GM20431 (cell line): Measurements from ENCODE around the gene COBL.

Experiments
- in situ Hi-C: fragments of 300-500 bp; cut with MseI, MboI; formaldehyde crosslinking; loops from one replicate; pipeline ENCODE4 v1.15.0; 2020; ENCODE audit warnings: low sequenced_read_pairs; ENCODE audit not compliant: unreplicated experiment

Gene COBL

DNA sequence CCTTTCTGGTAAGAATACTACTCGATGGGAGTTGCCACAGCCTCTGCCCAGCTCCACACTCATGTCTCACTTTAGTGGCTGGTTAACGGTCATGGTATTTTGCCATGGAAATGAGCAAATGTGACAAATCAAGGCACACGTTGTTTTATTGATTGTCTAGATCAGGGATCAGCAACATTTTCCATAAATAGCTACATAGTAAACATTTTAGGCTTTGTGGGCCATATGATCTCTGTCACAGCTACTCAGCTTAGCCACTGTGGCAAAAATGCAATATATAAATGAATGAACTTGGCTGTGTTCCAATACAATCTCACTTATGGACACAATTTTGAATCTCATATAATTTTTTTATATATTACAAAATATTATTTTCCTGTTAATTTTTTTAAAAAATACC, 76.9 kb downstream of the COBL start:
- in situ Hi-C loops, result no loop called here

DNA sequence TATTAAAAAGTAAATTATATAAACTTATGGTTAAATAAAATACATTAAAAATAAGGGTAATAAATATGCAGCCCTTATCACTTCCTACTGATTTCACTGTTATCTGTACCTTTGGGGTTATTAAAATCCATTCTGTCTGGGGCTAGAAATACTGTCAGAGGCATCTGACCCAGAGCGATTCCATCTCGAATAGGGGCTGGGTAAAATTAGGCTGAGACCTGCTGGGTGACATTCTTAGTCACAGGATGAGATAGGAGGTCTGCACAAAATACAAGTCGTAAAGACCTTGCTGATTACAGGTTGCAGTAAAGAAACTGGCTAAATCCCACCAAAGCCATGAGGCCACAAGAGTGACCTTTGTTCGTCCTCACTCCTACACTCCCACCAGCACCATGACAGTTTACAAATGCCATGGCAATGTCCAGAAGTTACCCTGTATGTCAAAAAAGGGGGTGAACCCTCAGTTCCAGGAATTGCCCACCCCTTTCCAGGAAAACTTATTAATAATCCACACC, 77.6 kb downstream of the COBL start:
- in situ Hi-C loops, result no loop called here

DNA sequence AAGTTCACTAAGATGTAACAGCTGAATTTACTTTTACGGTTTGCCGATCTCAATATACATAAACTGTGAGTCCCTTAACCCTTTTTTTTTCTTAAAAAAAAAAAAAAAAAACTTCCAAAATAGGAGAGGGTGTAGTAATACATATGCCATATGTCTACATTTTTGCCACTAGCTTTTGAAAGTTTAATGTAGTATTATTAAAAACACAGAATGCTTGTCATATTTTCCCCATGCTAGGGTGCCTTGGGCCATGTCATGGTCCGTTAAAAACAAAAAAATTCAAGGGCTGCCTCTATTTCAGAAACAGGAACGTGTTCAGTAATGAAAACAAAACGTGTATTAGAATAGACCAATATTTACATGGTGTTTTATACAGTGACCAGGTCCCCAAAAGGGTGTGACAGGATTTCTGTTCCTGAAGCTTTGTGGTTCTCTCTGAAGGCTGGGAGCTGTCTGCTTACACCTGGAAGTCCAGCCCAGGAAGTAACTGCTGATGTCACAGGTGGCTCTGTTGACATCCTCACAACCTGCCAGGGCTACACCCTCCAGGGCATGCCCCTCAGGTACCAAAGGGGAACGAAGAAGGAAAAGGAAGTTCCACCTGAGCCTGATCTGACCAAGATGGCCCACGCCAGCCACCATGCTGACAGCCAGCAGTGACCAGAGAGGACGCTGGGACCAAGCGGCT, 79.0 kb downstream of the COBL start:
- in situ Hi-C loops, result no loop called here

DNA sequence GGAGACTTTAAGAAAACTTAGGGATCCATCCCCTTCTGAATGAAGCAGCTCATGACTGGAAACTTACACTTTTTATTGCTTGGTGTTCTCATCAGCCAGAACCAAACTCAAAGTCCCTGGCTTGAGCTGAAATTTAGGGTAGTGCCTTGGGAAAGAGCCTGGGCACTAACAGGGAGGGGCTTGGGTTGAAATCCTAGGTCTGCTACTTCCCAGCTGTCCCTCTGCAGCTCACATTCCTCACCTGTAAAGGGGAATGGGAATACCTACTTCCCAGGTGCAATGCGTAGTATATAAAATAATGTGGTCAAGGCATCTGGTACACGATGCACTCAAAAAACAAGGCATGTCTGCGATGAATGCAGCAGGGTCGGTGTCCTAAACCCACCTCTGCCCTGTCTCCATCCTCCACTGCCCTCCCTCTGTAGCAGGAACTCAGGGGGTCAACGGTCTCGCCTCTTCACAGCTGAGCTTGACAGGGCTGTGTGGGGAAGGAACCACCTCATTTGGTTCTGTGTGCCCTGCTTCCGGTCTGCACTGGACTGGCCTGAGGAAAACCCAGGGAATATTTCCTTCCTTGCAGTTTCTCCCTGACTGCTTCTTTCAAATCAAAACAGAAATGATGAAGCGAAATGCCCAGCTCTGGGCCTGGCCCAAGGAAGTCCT, 80.0 kb downstream of the COBL start:
- in situ Hi-C loops, result no loop called here

DNA sequence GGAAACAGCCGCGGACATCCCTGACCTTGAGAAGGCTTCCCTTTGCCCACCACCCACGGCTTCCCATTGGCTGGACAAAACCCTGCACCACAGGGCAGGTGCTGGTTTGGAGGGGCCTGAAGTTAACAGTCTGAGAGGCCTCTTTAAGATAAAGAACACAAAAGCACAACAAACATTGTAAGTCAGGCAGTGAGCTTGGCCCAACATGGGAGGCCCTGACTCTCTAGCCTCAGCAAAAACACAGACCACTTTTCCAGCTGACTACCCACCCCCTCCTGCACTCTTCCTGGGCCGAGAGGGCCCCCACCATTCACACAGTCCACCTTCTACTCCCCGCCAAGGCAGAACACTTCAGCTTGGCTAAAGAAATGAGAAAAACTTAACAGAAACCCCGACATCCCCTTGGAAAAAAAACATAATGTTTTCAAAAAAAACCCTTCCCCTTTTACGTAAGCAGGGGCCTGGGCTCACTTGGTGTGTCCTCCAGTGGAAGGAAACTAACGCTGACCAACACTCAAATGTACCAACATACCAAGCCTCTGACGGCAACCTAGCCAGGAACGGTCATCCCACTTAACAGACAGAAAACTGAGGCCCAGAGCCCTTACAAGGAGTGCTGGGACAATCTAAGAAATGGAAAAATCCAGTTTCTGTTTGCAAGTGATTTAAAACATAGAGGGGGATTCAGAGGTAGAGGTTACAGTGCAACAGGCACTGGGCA, 80.9 kb downstream of the COBL start:
- in situ Hi-C loops, result no loop called here

DNA sequence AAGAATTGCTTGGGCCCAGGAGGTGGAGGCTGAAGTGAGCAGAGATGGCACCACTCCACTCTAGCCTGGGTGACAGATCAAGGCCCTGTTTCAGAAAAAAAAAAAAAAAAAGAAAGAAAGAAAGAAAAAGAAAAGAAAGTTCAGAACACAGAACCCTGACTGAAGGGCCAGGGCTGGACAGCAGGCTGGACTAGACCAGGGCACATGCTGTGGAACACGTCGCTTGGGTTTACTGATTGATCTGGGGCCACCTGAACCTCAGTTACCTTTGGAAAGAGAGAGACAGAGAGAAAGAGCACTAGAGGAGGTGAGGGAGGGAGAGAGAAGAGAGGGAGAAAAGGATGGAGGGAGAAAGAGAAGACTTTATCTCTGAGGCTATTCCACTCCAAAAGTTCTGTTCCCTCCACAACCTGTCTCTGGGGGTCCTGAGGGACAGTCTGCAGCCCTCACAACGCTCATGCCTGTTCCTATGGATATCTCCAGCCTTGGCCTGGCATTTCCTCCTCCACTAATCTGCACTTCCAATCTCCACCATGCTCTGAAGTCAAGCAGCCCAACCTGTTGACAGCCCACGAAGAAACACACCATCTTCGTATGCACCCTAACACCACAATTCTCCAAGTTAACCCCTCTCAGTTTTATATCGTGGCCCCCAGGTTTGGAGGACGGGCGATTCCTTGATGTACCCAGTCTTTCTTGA, 81.8 kb downstream of the COBL start:
- in situ Hi-C loops, result no loop called here

DNA sequence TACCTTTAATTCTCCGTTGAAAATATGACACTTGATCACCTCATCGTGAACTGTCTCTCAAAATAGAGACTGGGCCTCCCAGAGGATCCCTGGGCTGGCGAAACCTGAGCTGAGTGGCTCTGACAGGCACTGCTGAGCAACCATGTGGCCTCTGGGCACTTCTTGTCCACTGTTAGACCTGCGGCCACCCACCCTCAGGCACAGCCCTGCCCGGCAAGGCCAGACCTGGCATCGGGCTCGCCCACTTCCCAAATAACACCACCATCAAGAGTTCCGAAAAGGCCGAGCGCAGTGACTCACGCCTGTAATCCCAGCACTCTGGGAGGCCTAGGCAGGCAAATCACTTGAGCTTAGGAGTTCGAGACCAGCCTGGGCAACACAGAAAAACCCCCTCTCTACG, 82.5 kb downstream of the COBL start:
- in situ Hi-C loops, result no loop called here

DNA sequence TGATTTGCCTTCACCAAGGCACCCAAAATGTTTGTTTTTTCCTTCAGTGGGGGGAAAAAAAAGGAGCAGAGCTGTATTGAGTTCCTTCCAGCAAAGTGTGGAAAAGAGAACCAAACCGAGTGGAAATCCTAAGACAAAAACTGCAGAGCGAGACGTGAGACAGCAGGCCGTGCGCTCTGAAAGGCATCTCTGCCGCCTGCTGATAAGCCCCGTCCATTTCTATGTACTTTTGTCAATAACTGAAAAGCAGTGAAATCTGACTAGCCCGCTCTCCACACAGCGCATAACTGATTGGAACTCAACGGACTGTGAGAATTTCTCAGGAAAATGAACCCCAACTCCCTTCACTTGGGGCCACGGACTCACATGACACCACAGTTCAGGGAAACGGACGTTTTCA, 83.2 kb downstream of the COBL start:
- in situ Hi-C loops, result no loop called here

DNA sequence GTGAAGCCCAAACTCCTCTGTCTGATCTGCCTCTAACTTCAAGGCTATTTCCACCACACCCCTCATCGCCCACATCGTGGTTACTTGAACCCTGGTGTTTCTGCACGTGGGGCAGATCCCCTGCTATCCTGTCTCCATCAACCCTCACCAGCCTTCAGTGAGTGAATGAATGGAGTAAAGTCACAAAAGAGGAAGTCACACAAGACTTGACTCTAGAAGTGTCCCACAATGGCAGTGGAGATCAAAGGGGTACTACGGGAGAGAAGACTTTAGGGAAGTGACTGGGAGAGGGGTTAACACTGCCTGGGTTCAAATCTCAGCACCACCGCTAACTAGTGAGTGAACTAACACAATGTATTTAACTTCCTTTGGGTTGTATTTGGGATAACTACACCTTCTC, 85.9 kb downstream of the COBL start:
- in situ Hi-C loops, result no loop called here

DNA sequence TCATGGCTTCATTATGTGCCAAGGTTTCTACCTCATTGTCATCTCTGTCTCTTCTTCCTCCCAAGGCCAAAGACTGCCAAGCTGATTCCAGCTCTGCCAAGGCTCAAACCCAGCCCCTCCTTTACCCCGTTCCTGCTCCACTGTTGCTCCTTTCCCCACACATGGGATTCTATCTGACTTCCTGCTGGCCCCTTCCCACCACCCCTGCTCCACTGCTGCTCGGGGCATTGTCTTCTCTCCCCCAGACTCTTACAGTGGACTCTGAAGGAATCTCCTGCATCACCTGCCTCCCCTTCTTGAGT, 86.3 kb downstream of the COBL start:
- in situ Hi-C loops, result no loop called here

DNA sequence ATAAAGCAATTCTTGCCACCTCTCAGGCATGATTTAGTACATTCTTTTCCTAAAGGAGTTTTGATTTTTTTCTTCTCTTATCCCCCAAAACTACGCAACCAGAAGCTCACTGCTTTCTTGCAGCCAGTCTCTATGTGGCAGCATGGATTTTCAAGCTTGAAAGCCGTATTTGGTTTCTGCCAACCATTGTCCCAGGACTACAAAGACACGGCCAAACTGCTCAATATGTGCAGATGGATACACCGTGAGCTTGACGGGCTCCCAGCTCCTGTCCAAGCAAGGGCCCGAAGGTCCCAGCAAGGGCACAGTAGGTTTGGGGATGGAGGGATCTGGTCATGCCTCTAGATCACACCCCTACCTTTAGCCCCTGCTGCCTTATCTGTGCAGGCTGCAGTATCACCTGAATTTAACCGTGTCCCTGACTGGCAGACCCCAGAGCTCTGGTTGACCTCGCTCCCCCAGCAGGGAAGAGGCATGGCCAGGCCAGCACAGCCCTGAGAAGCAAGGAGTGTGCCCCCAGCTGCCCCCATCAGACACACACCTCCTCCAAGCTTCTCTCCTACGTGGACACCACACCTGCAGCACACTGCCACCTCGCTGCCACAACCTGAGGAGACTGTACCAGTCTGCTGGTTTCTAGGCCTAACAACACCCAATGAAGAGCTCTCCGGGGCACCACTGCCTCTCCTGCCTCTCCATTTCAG, 86.8 kb downstream of the COBL start:
- in situ Hi-C loops, result no loop called here

DNA sequence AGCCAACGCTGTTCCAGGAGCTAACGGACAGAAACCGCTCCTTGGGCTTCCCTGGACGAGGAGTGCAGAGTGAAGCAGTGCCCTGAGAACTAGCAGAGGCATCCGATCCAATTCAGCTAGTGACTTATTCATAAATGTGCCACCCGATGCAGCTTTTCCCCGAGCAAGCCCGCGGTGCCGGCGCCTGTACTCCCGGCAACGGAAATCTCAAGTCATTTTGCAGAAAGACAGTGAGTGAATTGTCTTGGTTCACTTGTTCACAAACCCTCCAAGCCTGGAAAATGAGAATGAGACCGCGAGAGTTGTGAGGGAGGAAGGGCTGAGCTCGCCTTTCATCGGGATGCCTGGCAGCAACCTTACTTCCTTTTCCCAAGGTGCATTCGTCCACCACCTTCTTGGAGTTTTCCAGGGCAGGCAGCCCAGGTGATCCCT, 87.5 kb downstream of the COBL start:
- in situ Hi-C loops, result no loop called here

DNA sequence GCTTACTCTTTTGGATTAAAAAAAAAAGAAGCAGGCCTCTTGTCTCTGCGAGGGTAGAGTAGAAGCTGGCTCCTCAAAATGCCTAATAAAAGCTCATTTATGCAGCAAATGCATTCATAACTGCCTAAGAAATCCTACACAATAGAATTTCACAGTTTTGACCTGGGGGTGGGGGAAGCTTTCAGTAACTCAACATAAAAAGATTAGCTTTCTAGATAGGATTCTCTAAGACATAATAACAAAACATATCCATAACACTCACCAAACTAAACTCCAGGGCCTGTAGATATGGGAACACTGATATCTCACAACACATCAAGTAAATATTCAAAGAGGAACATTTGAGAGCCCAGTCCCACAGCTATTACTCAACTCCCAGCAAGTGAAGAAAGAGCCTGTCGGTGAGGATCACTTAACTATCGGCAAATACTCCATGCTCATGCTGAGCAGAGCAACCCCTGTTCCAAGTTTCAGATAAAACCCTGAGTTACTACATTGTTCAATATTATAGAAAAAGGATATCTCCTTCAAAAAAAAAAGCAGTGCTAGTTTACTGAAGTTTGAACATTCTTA, 88.1 kb downstream of the COBL start:
- in situ Hi-C loops, result no loop called here

DNA sequence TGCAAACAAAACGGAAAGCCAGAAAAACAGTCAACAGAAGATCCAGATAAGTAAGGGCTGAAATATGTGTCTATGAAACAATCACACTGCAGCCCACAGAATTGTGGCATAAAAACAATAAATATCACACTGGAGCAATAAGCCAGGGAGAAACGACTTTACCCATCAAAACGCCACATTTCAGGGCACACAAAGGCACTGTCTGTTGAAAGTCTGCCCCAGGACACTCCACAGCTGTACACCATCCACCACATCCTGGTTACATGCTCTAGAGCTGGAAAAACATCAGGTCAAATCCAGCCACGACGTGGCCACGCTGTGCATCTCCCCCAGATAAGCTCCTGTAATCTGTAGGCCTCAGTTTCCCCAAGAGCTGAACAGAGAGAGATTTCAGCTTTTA, 88.7 kb downstream of the COBL start:
- in situ Hi-C loops, result no loop called here

DNA sequence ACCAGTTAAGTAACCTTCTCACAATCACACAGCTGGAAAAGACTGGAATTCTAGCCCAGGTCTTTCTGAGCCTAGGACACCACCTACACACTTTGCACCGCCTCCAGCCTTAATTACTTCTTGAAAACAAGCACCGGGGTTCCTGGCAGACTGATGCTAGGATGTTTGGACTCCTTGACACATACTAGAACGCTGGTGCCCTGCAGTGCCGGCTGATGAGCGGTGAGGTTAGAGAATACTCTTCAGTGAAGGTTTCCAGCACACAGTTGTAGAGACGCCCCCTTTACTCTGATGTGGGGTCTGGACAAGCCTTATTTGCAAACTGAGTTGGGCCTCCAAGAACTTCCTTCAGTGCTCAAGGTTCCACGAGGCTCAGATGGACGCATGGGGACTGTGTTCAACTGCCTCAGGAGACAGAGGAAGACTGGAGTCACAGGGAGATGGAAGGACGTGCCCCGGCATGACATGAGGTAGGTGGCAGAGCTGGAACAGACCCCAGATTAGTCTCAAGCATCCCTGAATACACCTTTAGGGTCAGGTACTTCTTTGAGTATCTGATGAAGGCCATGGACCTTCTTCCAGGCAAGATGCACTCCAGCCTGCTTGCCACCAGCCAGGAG, 89.6 kb downstream of the COBL start:
- in situ Hi-C loops, result no loop called here

DNA sequence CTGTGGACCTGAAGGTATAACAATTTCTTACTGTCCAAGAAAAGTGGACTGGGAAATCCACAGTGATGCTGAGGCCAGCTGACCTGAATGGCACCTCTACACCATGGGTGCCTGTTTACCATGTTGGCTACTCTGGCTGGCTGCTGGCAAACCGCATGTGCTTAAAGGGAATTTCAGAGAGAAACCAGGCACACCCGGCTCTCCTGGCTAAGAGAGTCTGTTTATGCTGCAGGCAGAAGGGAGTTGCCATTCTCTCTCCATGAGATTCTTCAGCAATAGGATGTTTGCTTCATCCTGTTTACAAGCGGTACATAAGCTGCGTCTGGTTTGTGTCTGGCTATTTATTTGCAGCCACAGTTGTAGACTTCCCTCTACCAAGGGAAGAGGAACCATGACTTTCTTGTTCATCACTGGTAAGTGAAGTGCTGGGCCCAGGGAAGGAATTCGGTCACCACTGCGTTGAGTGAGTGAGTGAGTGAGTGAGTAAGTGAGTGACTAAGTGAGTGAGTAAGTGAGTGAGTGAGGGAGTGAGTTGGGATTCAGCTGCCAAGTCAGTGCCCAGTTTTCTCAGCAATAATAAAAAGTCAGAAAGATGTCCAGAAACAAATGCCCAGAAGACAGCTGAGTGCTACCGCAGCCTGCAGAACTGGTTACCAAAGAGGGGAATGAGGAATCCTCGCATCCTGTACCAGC, 90.4 kb downstream of the COBL start:
- in situ Hi-C loops, result no loop called here

DNA sequence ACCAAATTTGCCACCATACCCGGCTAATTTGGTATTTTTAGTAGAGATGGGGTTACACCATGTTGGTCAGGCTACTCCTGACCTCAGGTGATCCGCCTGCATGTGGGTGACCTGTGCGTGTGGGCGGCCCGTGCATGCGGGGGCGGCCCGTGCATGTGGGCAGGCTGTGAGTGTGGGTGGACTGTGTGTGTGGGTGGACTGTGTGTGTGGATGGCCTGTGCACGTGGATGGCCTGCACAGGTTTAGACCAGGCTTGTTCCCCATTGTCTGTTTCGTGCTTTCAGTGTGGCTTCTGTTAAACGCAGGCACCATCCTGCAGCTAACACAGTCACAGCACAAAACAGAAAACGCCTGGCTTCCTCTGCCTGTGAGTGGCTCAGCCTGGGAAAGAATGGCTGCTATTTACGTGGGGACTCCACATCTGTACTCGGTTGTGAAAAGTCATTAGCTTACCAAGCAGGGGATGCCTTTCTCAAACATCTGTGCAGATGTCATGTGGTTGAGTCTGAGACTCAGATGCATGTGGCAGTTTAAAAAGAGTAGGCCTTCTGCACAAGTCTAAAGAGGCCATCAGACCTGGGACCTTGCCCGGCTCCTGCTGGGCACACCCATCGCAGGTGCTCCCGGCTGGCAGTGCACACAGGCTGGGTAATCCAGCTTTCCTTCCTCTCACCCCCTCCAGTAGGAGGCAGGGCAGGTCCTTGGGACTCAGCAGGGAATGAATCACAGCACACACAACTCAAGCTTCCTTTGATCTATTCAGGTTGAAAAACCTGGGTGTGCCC, 91.6 kb downstream of the COBL start:
- in situ Hi-C loops, result no loop called here

DNA sequence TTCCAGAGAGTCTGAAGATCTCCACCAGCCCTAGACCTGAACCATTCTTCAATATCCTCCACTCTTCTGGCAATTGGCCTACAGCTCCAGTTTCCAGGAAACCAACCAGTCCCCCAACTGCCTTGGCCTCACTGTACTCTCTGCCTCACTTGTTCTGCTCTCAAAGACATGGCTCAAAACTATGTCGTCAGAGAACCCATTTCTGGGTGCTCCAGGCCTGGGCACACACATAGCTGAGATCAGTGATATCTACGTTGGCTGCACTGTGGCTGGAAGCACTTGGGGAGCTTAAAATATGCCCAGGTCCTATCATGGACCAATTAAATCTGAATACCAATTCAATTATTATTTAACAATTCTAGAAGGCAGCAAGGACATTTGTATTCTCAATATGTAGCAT, 93.1 kb downstream of the COBL start:
- in situ Hi-C loops, result no loop called here
